Gastrocnemius medialis (tissue), 4 donors: Measurements from ENCODE around the gene SSPN. TPM values are rescaled to one million over a fixed set of nuclear protein-coding genes. Genes with fewer than 3 reads are reported as not detected.

Experiments
- ATAC-seq, 2 donors: fragments of 150-250 bp; one replicate each; pipeline ENCODE4 v1.9.1; 2016
- DNase-seq, 2 donors: peaks; one replicate each; pipeline ENCODE4 v3.0.0-alpha.2; 2019
- H3K27ac ChIP-seq, 4 donors: fragments of 200-600 bp; sonication (generic); 1 replicate in 1 of 4; 2 replicates in 3 of 4; pipeline ENCODE4 v1.5.1; 2016 to 2018; ENCODE audit warnings: mild to moderate bottlenecking in 2 of 4, moderate library complexity in 1 of 4
- H3K27me3 ChIP-seq, 3 donors: fragments of 200-600 bp; sonication (generic) in 2 of 3; 1 replicate in 1 of 3; 2 replicates in 2 of 3; pipeline versions ENCODE4 v1.5.1 to v1.6.0; 2016 to 2019; ENCODE audit warnings: mild to moderate bottlenecking in 1 of 3, moderate library complexity in 1 of 3
- H3K36me3 ChIP-seq, 2 donors: fragments of 200-600 bp; sonication (generic) in 1 of 2; one replicate each; pipeline ENCODE4 v1.5.1; 2017 to 2018
- H3K4me1 ChIP-seq, 2 donors: fragments of 200-600 bp; sonication (generic) in 1 of 2; one replicate each; pipeline ENCODE4 v1.5.1; 2016 to 2017; ENCODE audit warnings: mild to moderate bottlenecking in 2 of 2
- H3K4me3 ChIP-seq, 4 donors: fragments of 200-600 bp; sonication (generic) in 3 of 4; 1 replicate in 1 of 4; 2 replicates in 3 of 4; pipeline ENCODE4 v1.5.1; 2016 to 2019; ENCODE audit warnings: mild to moderate bottlenecking in 2 of 4
- H3K9me3 ChIP-seq, 3 donors: fragments of 200-600 bp; sonication (generic) in 2 of 3; 1 replicate in 1 of 3; 2 replicates in 2 of 3; pipeline ENCODE4 v1.5.1; 2016 to 2019
- CTCF ChIP-seq, 5 experiments: fragments of 450-650 bp in 3 of 5; fragments of 200-600 bp in 2 of 5; sonication (generic) in 2 of 5; IDR thresholded peaks in 4 of 5; conservative IDR thresholded peaks in 1 of 5; 1 replicate in 4 of 5; 2 replicates in 1 of 5; pipeline ENCODE4 v1.5.1; 2016 to 2019; ENCODE audit warnings: antibody characterized with exemption in 5 of 5, mild to moderate bottlenecking in 3 of 5, moderate library complexity in 3 of 5
- POLR2A ChIP-seq, 2 donors: fragments of 450-650 bp; IDR thresholded peaks; one replicate each; pipeline ENCODE4 v1.6.1; 2017; ENCODE audit warnings: antibody characterized with exemption in 2 of 2, mild to moderate bottlenecking in 2 of 2, moderate library complexity in 2 of 2
- in situ Hi-C, 4 donors: fragments of 200-750 bp; cut with MboI; loops; one replicate each; pipeline versions ENCODE4 v1.15.0 to v1.8.0; 2017; ENCODE audit warnings: low sequenced_read_pairs in 4 of 4
- intact Hi-C: fragments of 100-400 bp; cut with DNase I; formaldehyde crosslinking; loops from one replicate; pipeline ENCODE4 v1.15.1; 2023; ENCODE audit warnings: low total_unique reads
- total RNA-seq, 4 donors: library from RNA; depleted of rRNA; stranded (reverse); fragments of >200 nt; gene quantifications; one replicate each; pipeline versions ENCODE4 v1.1.0 to v1.2.3, GENCODE V29; 2016

Gene SSPN
- total RNA-seq, 4 donors from 2014 or later, result 23.0 to 65.7 (median 32.4) TPM

DNA sequence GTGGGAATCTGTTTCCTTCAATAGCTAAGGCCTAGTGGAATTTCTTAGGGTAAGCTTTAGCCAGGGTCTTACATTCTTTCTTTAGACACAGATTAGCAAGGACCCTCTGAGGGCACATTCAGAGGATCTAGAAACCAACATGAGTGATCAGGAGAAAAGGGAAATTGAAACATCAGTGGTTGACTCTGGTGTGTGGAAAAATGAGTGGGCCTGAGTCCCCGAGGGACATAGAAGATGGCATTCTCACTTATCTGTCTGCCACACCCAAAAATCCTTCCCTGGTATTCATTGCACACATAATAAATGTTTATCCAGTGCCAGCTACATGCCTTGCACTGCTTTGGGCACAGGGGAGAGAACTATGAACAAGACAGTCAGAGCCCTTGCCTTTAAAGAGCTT, 82.9 kb downstream of the SSPN start:
- no peak overlapping the region for H3K27ac ChIP-seq

DNA sequence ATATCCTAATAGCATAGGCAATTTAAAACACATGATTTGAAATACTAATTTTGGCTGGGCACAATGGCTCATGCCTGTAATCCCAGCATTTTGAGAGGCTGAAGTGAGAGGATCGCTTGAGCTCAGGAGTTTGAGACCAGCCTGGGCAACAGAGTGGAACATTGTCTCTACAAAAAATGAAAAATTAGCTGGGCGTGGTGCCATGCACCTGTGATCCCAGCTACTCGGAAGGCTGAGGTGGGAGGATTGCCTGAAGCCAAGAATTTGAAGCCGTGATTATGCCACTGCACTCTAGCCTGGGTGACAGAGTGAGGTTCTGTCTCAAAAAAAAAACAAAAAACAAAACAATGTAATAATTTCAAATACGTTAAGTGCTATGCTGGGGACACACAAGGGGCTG, 83.3 kb downstream of the SSPN start:
- no peaks in the 10 kb centered on the region for H3K36me3 ChIP-seq
- TF ChIP-seq CTCF (IDR thresholded peaks at IDR 0.05 in 4 of 5, conservative IDR thresholded peaks at IDR 0.05 in 1 of 5) (no peak), POLR2A (IDR thresholded peaks at IDR 0.05) (no peak)
- H3K9me3 ChIP-seq, result no peaks in the 10 kb centered on the region
- no peak overlapping the region for H3K4me3 ChIP-seq
- ATAC-seq, result no peak
- H3K4me1 ChIP-seq, result peaks cover 19 to 26% of the 10 kb centered on the region in 2 donors
- H3K27me3 ChIP-seq, result no peaks in the 10 kb centered on the region
- H3K27ac ChIP-seq, result no peak overlapping the region
- DNase-seq, result no peak
- intact Hi-C loops (no loop called here), in situ Hi-C loops (no loop called here)

More for the DNA sequence above, 82.9 kb downstream of the SSPN start:
- H3K4me3 ChIP-seq, result no peak overlapping the region
- no peaks in the 10 kb centered on the region for H3K9me3 ChIP-seq
- intact Hi-C loops (no loop called here), in situ Hi-C loops (no loop called here)
- TF ChIP-seq CTCF (IDR thresholded peaks at IDR 0.05 in 4 of 5, conservative IDR thresholded peaks at IDR 0.05 in 1 of 5) (no peak), POLR2A (IDR thresholded peaks at IDR 0.05) (no peak)
- no peaks in the 10 kb centered on the region for H3K36me3 ChIP-seq
- ATAC-seq (no peak), DNase-seq (no peak)
- H3K27me3 ChIP-seq, result no peaks in the 10 kb centered on the region
- peaks cover 19 to 28% of the 10 kb centered on the region in 2 donors for H3K4me1 ChIP-seq

- Histone ChIP-seq H3K27ac (no peak overlapping the region), H3K9me3 (no peaks in the 10 kb centered on the region), H3K4me3 (no peak overlapping the region), H3K27me3 (no peaks in the 10 kb centered on the region), H3K4me1 (peaks cover 19 to 21% of the 10 kb centered on the region in 2 donors), H3K36me3 (no peaks in the 10 kb centered on the region)
- ATAC-seq (no peak), DNase-seq (no peak)
- intact Hi-C loops, result no loop called here
- in situ Hi-C loops, result no loop called here
- TF ChIP-seq POLR2A (IDR thresholded peaks at IDR 0.05) (no peak), CTCF (IDR thresholded peaks at IDR 0.05 in 4 of 5, conservative IDR thresholded peaks at IDR 0.05 in 1 of 5) (no peak)
Observed at GRCh38 chr12:26279091-26279490, 83.7 kb downstream of the SSPN start.

- Histone ChIP-seq H3K4me1 (peaks cover 14 to 16% of the 10 kb centered on the region in 2 donors), H3K27ac (no peak overlapping the region), H3K27me3 (no peaks in the 10 kb centered on the region), H3K36me3 (no peaks in the 10 kb centered on the region), H3K9me3 (no peaks in the 10 kb centered on the region), H3K4me3 (no peak overlapping the region)
- DNase-seq (no peak), ATAC-seq (no peak)
- in situ Hi-C loops (no loop called here), intact Hi-C loops (no loop called here)
- no peak for TF ChIP-seq CTCF (IDR thresholded peaks at IDR 0.05 in 4 of 5, conservative IDR thresholded peaks at IDR 0.05 in 1 of 5)
- TF ChIP-seq POLR2A (IDR thresholded peaks at IDR 0.05), result no peak
Observed at GRCh38 chr12:26279908-26280307, 84.5 kb downstream of the SSPN start.

- no peak overlapping the region for H3K4me3 ChIP-seq
- no peaks in the 10 kb centered on the region for H3K9me3 ChIP-seq
- H3K27ac ChIP-seq, result no peak overlapping the region
- DNase-seq, result no peak
- H3K4me1 ChIP-seq, result peaks cover 10 to 16% of the 10 kb centered on the region in 2 donors
- H3K36me3 ChIP-seq, result no peaks in the 10 kb centered on the region
- H3K27me3 ChIP-seq, result no peaks in the 10 kb centered on the region
- TF ChIP-seq POLR2A (IDR thresholded peaks at IDR 0.05), result no peak
- TF ChIP-seq CTCF (IDR thresholded peaks at IDR 0.05 in 4 of 5, conservative IDR thresholded peaks at IDR 0.05 in 1 of 5), result no peak
- no peak for ATAC-seq
- intact Hi-C loops (no loop called here), in situ Hi-C loops (no loop called here)
Observed at GRCh38 chr12:26280869-26281268, 85.5 kb downstream of the SSPN start.
